ENCODE measurements around the gene GPR35. TPM values are rescaled to one million over a fixed set of nuclear protein-coding genes. Genes with fewer than 3 reads are reported as not detected.

Gene GPR35
- total and polyA plus RNA-seq, 10 of the 15 experiments (the other 5 are each of a cell fraction or from before 2014, with no cell fraction given): 0.14 to 1.6 (median 0.75) TPM; not detected in 3

- TF ChIP-seq MYC (IDR thresholded peaks at IDR 0.05; ENCODE audit: insufficient read depth, insufficient read length, insufficient replicate concordance, low read length, severe bottlenecking) (no peak), ELK1 (IDR thresholded peaks at IDR 0.05; ENCODE audit: low read depth, low read length) (no peak)
These were observed 5.7 kb downstream of the GPR35 start (continued) for GRCh38 chr2:240630771-240631547.

GRCh38 chr2:240631548-240632305, 6.4 kb downstream of the GPR35 start:
- ChIA-PET CTCF (no interaction called here), SMC1A (ENCODE audit: uncharacterized antibody, unreplicated experiment) (no interaction called here), POLR2A (no interaction called here), RAD21 (ENCODE audit: unreplicated experiment) (no interaction called here)
- Histone ChIP-seq H3K36me3 (ENCODE audit: control insufficient read depth in 2 of 2, insufficient read depth in 2 of 2, low read length in 1 of 2) (no peaks in the 10 kb centered on the region), H3K4me2 (ENCODE audit: control insufficient read depth, insufficient read depth) (no peak overlapping the region), H3K4me3 (no peak overlapping the region), H3K4me1 (ENCODE audit: control insufficient read depth, insufficient read depth, low read length) (peaks cover under 1% of the 10 kb centered on the region; the same call in 1 of the 2 replicates), H3K27me3 (replicated peaks in 1 of 2; ENCODE audit: control insufficient read depth in 2 of 2, insufficient read depth in 2 of 2, low read length in 1 of 2) (no peaks in the 10 kb centered on the region), H3K9ac (ENCODE audit: control insufficient read depth, insufficient read depth, low read length) (no peak overlapping the region), H4K20me1 (ENCODE audit: control insufficient read depth, insufficient read depth) (no peaks in the 10 kb centered on the region), H3K27ac (ENCODE audit: control insufficient read depth, insufficient read depth) (no peak overlapping the region), H2AFZ (ENCODE audit: control insufficient read depth, low read depth, low read length) (no peak overlapping the region), H3K79me2 (ENCODE audit: control insufficient read depth, insufficient read depth, low read length) (no peaks in the 10 kb centered on the region), H3K9me3 (replicated peaks; ENCODE audit: control insufficient read depth, insufficient read depth, low read length) (peaks cover 2% of the 10 kb centered on the region; the same call in 1 of the 3 replicates)
- DNase-seq (ENCODE audit: low read depth, low spot score) (no peak), FAIRE-seq (no peak), ATAC-seq (no peak)
- 51% methylated on average over 11 of the region's 11 CpGs for WGBS (ENCODE audit: insufficient coverage, insufficient replicate concordance, low lambda C conversion rate, missing lambda C conversion rate)
- in situ Hi-C loops (cut with MboI) (no loop called here), intact Hi-C loops (cut with micrococcal nuclease; ENCODE audit: unreplicated experiment) (no loop called here)
- no TSS peak for BruUV-seq (replicated peaks)
- no peak for TF ChIP-seq NR2C2 (IDR thresholded peaks at IDR 0.05; ENCODE audit: borderline replicate concordance, control insufficient read depth, insufficient read length, low read depth)
- TF ChIP-seq HDAC6 (IDR thresholded peaks at IDR 0.05; ENCODE audit: unreplicated experiment): no peak
- no peak for TF ChIP-seq ZNF207 (IDR thresholded peaks at IDR 0.05; ENCODE audit: borderline replicate concordance)
- TF ChIP-seq POU2F2 (IDR thresholded peaks at IDR 0.05; ENCODE audit: borderline replicate concordance, low read depth, low read length): no peak
- no peak for TF ChIP-seq MYC (IDR thresholded peaks at IDR 0.05; ENCODE audit: insufficient read depth, insufficient read length, insufficient replicate concordance, low read length, severe bottlenecking)
- TF ChIP-seq CEBPZ (IDR thresholded peaks at IDR 0.05; ENCODE audit: low read depth, low read length): no peak
- TF ChIP-seq ASH2L (IDR thresholded peaks at IDR 0.05; ENCODE audit: borderline replicate concordance, low read depth): no peak
- TF ChIP-seq SMARCA5 (IDR thresholded peaks at IDR 0.05): no peak
- no peak for TF ChIP-seq CHD1 (IDR thresholded peaks at IDR 0.05; ENCODE audit: low read depth, low read length)
- TF ChIP-seq RAD21 (IDR thresholded peaks at IDR 0.05; ENCODE audit: insufficient read depth, low read depth, low read length): no peak
- TF ChIP-seq, protein P1, sequence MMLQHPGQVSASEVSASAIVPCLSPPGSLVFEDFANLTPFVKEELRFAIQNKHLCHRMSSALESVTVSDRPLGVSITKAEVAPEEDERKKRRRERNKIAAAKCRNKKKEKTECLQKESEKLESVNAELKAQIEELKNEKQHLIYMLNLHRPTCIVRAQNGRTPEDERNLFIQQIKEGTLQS (IDR thresholded peaks at IDR 0.05; ENCODE audit: borderline replicate concordance, extremely low read depth, low read depth, low read length): no peak
- no peak for TF ChIP-seq EGR1 (IDR thresholded peaks at IDR 0.05; ENCODE audit: borderline replicate concordance in 1 of 2, low read depth in 2 of 2, low read length in 2 of 2)
- no peak for TF ChIP-seq MEF2B (IDR thresholded peaks at IDR 0.05; ENCODE audit: partially characterized antibody, poor library complexity, severe bottlenecking)

Data from GM12878 (cell line).